Stimulated activated CD8-positive, alpha-beta memory T cell treated with anti-CD3 and anti-CD28 coated beads, Interleukin-4, amount 100 ng/mL, for 48 hours (primary cell): ENCODE data around the gene SEPTIN8.

Source experiments
- DNase-seq: peaks from one replicate; pipeline ENCODE4 v3.0.0-alpha.2; 2020

SEPTIN8 gene

GRCh38 chr5:132779961-132780360 lies 2.9 kb upstream of the SEPTIN8 start:
- DNase-seq, result no peak

- DNase-seq, result no peak
Measured at GRCh38 chr5:132778856-132779255, 1.8 kb upstream of the SEPTIN8 start.

GRCh38 chr5:132778129-132778528 lies 1.1 kb upstream of the SEPTIN8 start:
- DNase-seq, result no peak

GRCh38 chr5:132776938-132777208 lies 166 bp downstream of the SEPTIN8 start:
- no peak for DNase-seq

- no peak for DNase-seq
Measured at GRCh38 chr5:132776131-132776937, 705 bp downstream of the SEPTIN8 start.

GRCh38 chr5:132775476-132775961 lies 1.5 kb downstream of the SEPTIN8 start:
- DNase-seq, result no peak

GRCh38 chr5:132774896-132775295 lies 2.1 kb downstream of the SEPTIN8 start:
- no peak for DNase-seq

GRCh38 chr5:132774406-132774805 lies 2.6 kb downstream of the SEPTIN8 start:
- DNase-seq, result no peak

- DNase-seq, result no peak
Measured at GRCh38 chr5:132773601-132774355, 3.3 kb downstream of the SEPTIN8 start.

GRCh38 chr5:132773114-132773513 lies 3.9 kb downstream of the SEPTIN8 start:
- DNase-seq, result no peak

GRCh38 chr5:132772291-132773070 lies 4.6 kb downstream of the SEPTIN8 start:
- DNase-seq, result no peak

GRCh38 chr5:132771503-132771998 lies 5.5 kb downstream of the SEPTIN8 start:
- DNase-seq, result no peak

GRCh38 chr5:132770476-132771159 lies 6.4 kb downstream of the SEPTIN8 start:
- no peak for DNase-seq

- no peak for DNase-seq
Measured at GRCh38 chr5:132768485-132768868, 8.6 kb downstream of the SEPTIN8 start.

GRCh38 chr5:132767150-132767549 lies 9.9 kb downstream of the SEPTIN8 start:
- DNase-seq, result no peak

- DNase-seq, result no peak
Measured at GRCh38 chr5:132766806-132767055, 10.3 kb downstream of the SEPTIN8 start.

GRCh38 chr5:132766020-132766805 lies 10.8 kb downstream of the SEPTIN8 start:
- no peak for DNase-seq

GRCh38 chr5:132765311-132766019 lies 11.6 kb downstream of the SEPTIN8 start:
- no peak for DNase-seq

GRCh38 chr5:132764671-132765238 lies 12.3 kb downstream of the SEPTIN8 start:
- no peak for DNase-seq

- no peak for DNase-seq
Measured at GRCh38 chr5:132764051-132764450, 13.0 kb downstream of the SEPTIN8 start.
